ENCODE data around the gene KSR2. TPM values are rescaled to one million over a fixed set of nuclear protein-coding genes. Genes with fewer than 3 reads are reported as not detected.
A peak's percentile ranks its signal among the peaks of the same experiment; 100 is the strongest.

Gene KSR2
- total RNA-seq, 1 experiment from 2014 or later = 0.15 TPM

DNA sequence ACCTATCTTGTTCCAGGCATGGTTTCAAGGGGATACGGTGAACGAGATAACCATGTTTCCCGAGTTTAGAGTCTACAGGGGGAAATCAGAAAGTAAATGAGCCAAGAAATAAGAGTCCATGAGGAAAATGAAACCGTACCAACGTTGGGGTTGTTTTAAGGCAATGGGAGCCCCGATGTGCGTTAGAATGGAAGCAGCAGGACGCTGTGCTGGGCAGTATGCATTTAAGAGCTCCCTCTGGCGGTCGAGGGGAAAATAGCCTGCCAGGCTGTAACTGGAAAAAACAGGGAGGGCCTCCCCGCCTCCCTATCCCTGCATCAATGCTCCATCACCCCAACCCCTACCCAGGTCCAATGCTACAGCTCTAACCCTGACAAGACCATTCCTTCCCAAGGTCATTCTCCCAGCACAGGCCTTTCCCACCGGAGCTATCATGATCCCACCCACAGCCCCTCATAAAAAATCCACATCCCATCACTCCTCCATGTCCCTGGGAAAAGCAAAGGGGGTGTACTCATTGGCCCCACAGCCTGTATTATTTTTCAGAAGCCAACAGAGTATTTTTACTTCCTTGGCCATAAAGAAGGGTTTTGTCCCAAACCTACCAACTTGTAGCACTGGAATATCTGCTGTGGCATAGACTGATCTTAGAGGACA lies 381.0 kb downstream of the KSR2 start:
- no peaks in the 10 kb centered on the region; the same call in 1 of the 2 replicates for H3K4me1 ChIP-seq (ENCODE audit: control insufficient read depth, insufficient read depth, low read length)
- no peak overlapping the region for H3K27ac ChIP-seq (ENCODE audit: low read length)
- intact Hi-C loops (cut with micrococcal nuclease; ENCODE audit: unreplicated experiment) = loop anchor here (1.0 to 10.0 kb wide), 4 partner anchors 220 to 375 kb away; no protein-coding TSS in a partner anchor
- ChIA-PET CTCF (interaction anchor here (0.6 to 3.0 kb wide), 7 partner anchors 12 to 354 kb away, joined by 3 to 24 read pairs (median 3); no protein-coding TSS in a partner anchor), POLR2A (no interaction called here)
- peak; percentile 95 for ATAC-seq
- in situ Hi-C loops (cut with HindIII; ENCODE audit: low pct_unique_long_range_greater_than_20kb, low sequenced_read_pairs) = loop anchor here (5.0 kb wide), 1 partner anchor 55 kb away; no protein-coding TSS in a partner anchor
- no TSS peak for BruUV-seq (replicated peaks)
- H3K36me3 ChIP-seq (ENCODE audit: control insufficient read depth, insufficient read depth, low read length) = no peaks in the 10 kb centered on the region
- no peaks in the 10 kb centered on the region for H3K9me3 ChIP-seq (ENCODE audit: control insufficient read depth, insufficient read depth, low read depth, low read length)
- no peak overlapping the region for H3K4me3 ChIP-seq (ENCODE audit: low read depth in 2 of 2, low read length in 2 of 2)
- no peak for TF ChIP-seq POLR2AphosphoS5 (IDR thresholded peaks at IDR 0.05; ENCODE audit: low read depth, low read length)
- TF ChIP-seq, protein P1, sequence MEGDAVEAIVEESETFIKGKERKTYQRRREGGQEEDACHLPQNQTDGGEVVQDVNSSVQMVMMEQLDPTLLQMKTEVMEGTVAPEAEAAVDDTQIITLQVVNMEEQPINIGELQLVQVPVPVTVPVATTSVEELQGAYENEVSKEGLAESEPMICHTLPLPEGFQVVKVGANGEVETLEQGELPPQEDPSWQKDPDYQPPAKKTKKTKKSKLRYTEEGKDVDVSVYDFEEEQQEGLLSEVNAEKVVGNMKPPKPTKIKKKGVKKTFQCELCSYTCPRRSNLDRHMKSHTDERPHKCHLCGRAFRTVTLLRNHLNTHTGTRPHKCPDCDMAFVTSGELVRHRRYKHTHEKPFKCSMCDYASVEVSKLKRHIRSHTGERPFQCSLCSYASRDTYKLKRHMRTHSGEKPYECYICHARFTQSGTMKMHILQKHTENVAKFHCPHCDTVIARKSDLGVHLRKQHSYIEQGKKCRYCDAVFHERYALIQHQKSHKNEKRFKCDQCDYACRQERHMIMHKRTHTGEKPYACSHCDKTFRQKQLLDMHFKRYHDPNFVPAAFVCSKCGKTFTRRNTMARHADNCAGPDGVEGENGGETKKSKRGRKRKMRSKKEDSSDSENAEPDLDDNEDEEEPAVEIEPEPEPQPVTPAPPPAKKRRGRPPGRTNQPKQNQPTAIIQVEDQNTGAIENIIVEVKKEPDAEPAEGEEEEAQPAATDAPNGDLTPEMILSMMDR (IDR thresholded peaks at IDR 0.05) = peak; percentile 94
- no peak for TF ChIP-seq SIN3A (IDR thresholded peaks at IDR 0.05; ENCODE audit: borderline replicate concordance, insufficient read depth, low read depth, low read length)
- TF ChIP-seq, protein P2, sequence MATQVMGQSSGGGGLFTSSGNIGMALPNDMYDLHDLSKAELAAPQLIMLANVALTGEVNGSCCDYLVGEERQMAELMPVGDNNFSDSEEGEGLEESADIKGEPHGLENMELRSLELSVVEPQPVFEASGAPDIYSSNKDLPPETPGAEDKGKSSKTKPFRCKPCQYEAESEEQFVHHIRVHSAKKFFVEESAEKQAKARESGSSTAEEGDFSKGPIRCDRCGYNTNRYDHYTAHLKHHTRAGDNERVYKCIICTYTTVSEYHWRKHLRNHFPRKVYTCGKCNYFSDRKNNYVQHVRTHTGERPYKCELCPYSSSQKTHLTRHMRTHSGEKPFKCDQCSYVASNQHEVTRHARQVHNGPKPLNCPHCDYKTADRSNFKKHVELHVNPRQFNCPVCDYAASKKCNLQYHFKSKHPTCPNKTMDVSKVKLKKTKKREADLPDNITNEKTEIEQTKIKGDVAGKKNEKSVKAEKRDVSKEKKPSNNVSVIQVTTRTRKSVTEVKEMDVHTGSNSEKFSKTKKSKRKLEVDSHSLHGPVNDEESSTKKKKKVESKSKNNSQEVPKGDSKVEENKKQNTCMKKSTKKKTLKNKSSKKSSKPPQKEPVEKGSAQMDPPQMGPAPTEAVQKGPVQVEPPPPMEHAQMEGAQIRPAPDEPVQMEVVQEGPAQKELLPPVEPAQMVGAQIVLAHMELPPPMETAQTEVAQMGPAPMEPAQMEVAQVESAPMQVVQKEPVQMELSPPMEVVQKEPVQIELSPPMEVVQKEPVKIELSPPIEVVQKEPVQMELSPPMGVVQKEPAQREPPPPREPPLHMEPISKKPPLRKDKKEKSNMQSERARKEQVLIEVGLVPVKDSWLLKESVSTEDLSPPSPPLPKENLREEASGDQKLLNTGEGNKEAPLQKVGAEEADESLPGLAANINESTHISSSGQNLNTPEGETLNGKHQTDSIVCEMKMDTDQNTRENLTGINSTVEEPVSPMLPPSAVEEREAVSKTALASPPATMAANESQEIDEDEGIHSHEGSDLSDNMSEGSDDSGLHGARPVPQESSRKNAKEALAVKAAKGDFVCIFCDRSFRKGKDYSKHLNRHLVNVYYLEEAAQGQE (IDR thresholded peaks at IDR 0.05; ENCODE audit: insufficient read depth in 1 of 2, low read depth in 2 of 2, low read length in 1 of 2) = no peak
- no peak for TF ChIP-seq TCF7L2 (IDR thresholded peaks at IDR 0.05; ENCODE audit: low read depth, low read length)
- H3K27me3 ChIP-seq (ENCODE audit: control insufficient read depth, insufficient read depth, low read length) = peaks cover 4% of the 10 kb centered on the region
- peak; percentile 39 for DNase-seq (ENCODE audit: low read depth, low spot score)

DNA sequence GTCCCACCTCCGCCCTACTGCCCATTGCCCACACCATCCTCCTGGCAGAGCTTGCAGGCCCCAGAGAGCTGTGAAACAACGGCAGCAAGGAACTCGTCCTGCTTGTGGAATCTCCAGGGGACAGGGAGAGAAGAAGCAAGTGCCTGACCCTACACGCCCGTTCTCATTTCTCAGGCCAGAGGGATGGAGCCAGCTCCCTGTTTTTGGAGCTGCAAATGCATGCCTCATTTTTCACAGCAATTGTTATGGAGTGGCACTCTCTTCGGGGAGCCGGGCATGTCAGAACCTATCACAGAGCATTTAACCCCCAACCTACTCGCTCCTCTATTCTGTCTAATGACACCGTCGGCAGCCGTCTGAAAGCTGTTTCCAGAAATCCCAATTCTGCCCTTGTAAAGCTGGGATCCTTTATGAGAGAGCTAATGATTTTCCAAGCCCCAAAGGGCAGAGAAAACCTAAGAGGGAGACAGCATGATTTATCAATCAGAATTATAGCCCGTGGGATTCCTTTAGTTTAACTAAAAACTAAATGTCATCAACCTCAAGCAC lies 385.0 kb downstream of the KSR2 start:
- no peak for ATAC-seq
- Histone ChIP-seq H3K4me3 (ENCODE audit: low read depth in 2 of 2, low read length in 2 of 2) (no peak overlapping the region), H3K36me3 (ENCODE audit: control insufficient read depth, insufficient read depth, low read length) (no peaks in the 10 kb centered on the region), H3K9me3 (ENCODE audit: control insufficient read depth, insufficient read depth, low read depth, low read length) (no peaks in the 10 kb centered on the region), H3K27ac (ENCODE audit: low read length) (no peak overlapping the region), H3K4me1 (ENCODE audit: control insufficient read depth, insufficient read depth, low read length) (no peaks in the 10 kb centered on the region; the same call in 1 of the 2 replicates), H3K27me3 (ENCODE audit: control insufficient read depth, insufficient read depth, low read length) (peaks cover 4% of the 10 kb centered on the region)
- ChIA-PET CTCF (no interaction called here), POLR2A (no interaction called here)
- TF ChIP-seq POLR2AphosphoS5 (IDR thresholded peaks at IDR 0.05; ENCODE audit: low read depth, low read length) = no peak
- TF ChIP-seq SIN3A (IDR thresholded peaks at IDR 0.05; ENCODE audit: borderline replicate concordance, insufficient read depth, low read depth, low read length) = no peak
- TF ChIP-seq, protein P1 (IDR thresholded peaks at IDR 0.05) = no peak
- TF ChIP-seq, protein P2 (IDR thresholded peaks at IDR 0.05; ENCODE audit: insufficient read depth in 1 of 2, low read depth in 2 of 2, low read length in 1 of 2) = no peak
- TF ChIP-seq TCF7L2 (IDR thresholded peaks at IDR 0.05; ENCODE audit: low read depth, low read length) = no peak
- no peak for DNase-seq (ENCODE audit: low read depth, low spot score)
- BruUV-seq (replicated peaks) = no TSS peak
- in situ Hi-C loops (cut with HindIII; ENCODE audit: low pct_unique_long_range_greater_than_20kb, low sequenced_read_pairs) = no loop called here
- intact Hi-C loops (cut with micrococcal nuclease; ENCODE audit: unreplicated experiment) = loop anchor here (10.0 kb wide), 1 partner anchor 349 kb away; no protein-coding TSS in a partner anchor
